ENCODE measurements around the gene TRAF5.

Gene TRAF5

DNA sequence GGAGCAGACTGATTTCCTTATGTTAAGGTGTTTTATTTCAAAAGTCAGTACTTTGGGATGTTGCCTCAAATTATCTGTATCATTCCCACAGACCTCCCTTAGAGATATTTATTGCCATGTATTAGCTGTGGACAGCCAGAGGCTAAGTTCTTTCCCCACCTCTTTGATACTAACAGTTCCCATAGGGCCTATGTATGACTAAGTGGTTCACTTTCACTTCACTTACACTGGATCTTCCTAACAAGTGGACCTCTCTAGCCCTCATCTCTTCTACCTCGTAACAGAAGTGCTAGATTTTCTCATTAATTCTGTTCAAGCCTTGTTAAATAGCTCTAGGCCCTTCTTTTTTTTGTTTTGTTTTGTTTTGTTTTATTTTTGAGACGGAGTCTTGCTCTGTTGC, 6.2 kb downstream of the TRAF5 start:
- H3K27ac ChIP-seq, result no peak overlapping the region
- no peak overlapping the region for H3K4me3 ChIP-seq
- DNase-seq (ENCODE audit: low spot score), result no peak
- TF ChIP-seq, protein P1, sequence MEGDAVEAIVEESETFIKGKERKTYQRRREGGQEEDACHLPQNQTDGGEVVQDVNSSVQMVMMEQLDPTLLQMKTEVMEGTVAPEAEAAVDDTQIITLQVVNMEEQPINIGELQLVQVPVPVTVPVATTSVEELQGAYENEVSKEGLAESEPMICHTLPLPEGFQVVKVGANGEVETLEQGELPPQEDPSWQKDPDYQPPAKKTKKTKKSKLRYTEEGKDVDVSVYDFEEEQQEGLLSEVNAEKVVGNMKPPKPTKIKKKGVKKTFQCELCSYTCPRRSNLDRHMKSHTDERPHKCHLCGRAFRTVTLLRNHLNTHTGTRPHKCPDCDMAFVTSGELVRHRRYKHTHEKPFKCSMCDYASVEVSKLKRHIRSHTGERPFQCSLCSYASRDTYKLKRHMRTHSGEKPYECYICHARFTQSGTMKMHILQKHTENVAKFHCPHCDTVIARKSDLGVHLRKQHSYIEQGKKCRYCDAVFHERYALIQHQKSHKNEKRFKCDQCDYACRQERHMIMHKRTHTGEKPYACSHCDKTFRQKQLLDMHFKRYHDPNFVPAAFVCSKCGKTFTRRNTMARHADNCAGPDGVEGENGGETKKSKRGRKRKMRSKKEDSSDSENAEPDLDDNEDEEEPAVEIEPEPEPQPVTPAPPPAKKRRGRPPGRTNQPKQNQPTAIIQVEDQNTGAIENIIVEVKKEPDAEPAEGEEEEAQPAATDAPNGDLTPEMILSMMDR (IDR thresholded peaks at IDR 0.05), result no peak

DNA sequence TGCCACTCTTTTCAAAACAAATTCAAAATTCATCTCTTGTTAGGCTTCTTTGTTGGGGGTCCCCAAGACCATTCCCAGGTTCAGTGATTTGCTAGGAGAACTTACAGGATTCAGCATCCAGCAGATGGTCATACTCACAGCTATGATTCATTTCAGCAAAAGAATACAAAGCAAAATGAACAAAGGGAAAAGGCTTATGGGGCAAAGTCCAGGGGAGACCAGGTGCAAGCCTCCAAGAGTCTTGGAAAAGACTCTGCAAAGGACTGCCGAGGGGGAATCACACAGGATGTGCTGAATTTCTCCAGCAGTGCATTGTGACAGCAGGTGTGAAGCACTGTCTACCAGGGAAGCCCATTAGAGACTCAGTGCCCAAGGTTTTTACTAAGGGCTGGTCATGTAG, 7.3 kb downstream of the TRAF5 start:
- no peak overlapping the region for H3K27ac ChIP-seq
- H3K4me3 ChIP-seq, result no peak overlapping the region
- no peak for DNase-seq (ENCODE audit: low spot score)
- TF ChIP-seq, protein P1 (IDR thresholded peaks at IDR 0.05), result no peak

DNA sequence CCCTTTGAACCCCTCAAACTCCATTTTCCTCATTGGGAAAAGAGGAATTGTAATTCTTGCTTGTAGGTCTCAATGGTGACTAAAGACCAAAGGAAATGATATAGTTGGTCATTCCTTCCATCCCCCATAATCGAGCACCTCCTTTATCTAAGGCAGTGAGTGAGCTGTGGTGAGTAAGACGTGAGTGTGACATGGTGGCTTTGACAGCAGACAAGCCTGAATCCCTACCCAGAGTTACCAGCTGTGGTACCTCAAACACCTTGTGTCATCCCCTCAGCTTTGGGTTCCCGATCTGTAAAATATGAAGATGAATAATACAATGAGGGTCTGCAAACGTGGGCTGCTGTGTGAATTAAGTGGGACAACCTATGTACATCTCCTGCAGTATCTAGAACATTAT, 8.4 kb downstream of the TRAF5 start:
- no peak overlapping the region for H3K27ac ChIP-seq
- no peak for DNase-seq (ENCODE audit: low spot score)

DNA sequence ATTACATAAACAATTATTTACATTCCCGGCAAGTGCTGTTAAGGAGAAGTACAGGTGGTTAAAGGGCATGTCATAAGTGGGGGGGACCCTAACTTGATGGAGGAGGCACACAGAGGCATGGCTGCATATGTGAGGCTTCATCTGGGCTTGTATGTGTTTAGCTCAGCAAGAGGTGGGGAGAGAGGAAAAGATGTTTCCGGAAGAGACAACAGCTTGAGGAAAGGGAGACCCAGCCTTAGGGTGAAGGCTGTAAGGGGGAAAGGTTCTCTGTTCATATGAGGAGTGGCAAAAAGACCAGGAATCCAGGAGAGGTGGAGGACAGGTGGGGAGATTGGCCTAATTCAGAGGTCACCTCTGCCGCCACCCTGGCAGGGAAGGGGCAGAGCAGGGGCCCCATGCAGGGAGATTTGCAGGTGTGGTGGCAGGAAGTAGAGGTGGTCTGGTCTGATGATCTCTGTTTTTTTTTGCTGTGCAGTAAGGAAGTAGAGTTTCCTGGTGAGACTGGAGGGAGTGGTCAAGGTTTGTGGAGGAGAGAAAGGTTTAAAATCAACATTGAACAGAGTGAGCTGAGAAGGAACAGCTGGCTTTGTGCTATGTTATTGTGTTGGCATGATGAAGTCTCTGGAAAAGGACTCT, 9.0 kb downstream of the TRAF5 start:
- DNase-seq (ENCODE audit: low spot score), result no peak
- Histone ChIP-seq H3K4me3 (no peak overlapping the region), H3K27ac (no peak overlapping the region)
- TF ChIP-seq, protein P1 (IDR thresholded peaks at IDR 0.05), result no peak

More for the DNA sequence above, 8.4 kb downstream of the TRAF5 start:
- TF ChIP-seq, protein P1 (IDR thresholded peaks at IDR 0.05), result no peak
- H3K4me3 ChIP-seq, result no peak overlapping the region

DNA sequence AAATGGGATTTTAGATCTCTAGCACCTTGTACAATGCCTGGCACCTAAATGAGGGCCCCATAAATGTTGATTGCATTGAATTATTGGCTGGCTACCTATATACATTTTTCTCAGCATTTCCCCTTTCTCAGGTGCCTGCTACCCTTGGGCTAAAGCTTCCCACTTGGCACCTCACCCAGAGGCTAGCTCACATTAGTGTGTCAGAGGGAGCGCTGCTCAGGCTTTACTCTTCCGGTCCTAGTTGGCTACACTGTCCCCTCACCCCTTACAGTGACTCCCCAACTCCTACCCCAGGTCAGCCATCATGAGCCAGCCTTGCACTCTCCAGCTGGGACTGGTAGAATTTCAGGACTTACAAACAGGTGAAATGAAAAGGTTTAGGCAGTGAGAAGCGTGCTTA, 9.5 kb downstream of the TRAF5 start:
- H3K27ac ChIP-seq, result no peak overlapping the region
- TF ChIP-seq, protein P1 (IDR thresholded peaks at IDR 0.05), result no peak
- H3K4me3 ChIP-seq, result no peak overlapping the region
- no peak for DNase-seq (ENCODE audit: low spot score)

DNA sequence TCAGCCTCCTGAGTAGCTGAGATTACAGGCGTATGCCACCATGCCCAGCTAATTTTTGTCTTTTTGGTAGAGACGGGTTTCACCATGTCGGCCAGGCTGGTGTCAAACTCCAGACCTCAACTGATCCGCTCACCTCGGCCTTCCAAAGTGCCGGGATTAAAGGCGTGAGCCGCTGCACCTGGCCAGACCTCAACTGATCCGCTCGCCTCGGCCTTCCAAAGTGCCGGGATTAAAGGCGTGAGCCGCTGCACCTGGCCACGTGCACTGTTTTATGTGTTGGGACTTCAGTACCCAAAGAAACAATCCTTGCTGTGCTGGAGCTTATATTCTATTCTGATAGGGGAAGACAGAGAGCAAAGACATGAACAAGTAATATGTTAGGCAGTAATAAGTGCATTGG, 10.1 kb downstream of the TRAF5 start:
- Histone ChIP-seq H3K27ac (no peak overlapping the region), H3K4me3 (no peak overlapping the region)
- no peak for DNase-seq (ENCODE audit: low spot score)
- TF ChIP-seq, protein P1 (IDR thresholded peaks at IDR 0.05), result no peak

DNA sequence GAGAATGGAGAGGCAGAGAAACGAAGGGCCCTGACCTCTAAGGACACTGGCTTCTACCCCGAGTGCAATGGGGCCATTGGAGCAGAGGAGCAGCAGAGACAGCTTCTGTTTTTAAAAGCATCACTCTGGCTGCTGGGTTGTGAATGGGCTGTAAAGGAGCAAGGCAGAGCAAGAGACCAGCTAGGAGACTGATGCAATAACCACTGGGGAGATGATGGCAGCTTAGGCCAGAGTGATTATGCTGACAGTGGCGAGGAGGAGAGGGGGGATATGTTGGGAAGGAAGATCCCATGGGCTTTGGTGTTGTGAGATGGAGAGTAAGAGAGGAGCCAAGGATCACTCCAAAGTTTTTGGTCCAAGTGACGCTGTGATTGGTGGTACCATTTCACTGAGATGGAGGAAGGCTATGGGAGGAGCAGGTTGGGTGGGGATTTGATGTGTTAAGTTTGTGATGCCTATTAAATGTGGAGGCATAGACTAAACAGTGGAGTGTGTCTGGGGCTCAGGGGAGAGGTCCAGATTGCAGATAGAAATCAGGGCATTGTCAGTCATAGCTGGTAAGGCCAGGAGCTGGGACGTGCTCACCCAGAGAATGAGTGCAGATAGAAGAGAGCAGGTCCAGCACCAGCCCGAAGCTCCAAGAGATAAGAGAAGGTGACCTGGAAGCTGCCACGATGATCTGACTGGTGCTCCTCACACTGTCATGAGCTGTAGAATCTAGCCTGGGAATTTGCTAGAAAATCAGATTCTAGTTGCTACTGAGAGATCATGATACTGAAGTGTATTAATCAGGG, 11.0 kb downstream of the TRAF5 start:
- Histone ChIP-seq H3K27ac (no peak overlapping the region), H3K4me3 (no peak overlapping the region)
- DNase-seq (ENCODE audit: low spot score), result no peak
- TF ChIP-seq, protein P1 (IDR thresholded peaks at IDR 0.05), result no peak

Data from coronary artery (tissue), 2 donors.